ENCODE results near the gene CATSPER2.
"Not testable (repeated sequence)": the region's sequence is repeated elsewhere in the genome, so short reads cannot be mapped to it uniquely, and the experiment has no call there.

DNA sequence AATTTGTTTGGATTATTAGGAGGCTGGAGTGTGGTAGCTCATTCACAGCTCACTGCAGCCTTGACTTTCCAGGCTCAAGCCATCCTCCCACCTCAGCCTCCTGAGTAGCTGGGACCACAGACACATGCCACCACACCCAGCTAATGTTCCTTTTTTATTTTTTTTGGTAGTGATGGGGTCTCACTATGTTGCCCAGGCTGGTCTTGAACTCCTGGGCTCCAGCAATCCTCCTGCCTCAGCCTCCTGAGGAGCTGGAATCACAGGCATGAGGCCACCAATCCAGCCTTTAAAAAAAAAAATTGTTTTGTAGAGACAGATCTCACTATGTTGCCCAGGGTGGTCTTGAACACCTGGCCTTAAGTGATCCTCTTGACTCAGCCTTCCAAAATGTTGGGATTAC is 21.7 kb downstream of the CATSPER2 start:
- TF ChIP-seq, protein P1, sequence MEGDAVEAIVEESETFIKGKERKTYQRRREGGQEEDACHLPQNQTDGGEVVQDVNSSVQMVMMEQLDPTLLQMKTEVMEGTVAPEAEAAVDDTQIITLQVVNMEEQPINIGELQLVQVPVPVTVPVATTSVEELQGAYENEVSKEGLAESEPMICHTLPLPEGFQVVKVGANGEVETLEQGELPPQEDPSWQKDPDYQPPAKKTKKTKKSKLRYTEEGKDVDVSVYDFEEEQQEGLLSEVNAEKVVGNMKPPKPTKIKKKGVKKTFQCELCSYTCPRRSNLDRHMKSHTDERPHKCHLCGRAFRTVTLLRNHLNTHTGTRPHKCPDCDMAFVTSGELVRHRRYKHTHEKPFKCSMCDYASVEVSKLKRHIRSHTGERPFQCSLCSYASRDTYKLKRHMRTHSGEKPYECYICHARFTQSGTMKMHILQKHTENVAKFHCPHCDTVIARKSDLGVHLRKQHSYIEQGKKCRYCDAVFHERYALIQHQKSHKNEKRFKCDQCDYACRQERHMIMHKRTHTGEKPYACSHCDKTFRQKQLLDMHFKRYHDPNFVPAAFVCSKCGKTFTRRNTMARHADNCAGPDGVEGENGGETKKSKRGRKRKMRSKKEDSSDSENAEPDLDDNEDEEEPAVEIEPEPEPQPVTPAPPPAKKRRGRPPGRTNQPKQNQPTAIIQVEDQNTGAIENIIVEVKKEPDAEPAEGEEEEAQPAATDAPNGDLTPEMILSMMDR (conservative IDR thresholded peaks at IDR 0.05; ENCODE audit: low read depth, low read length): not testable (repeated sequence)
- not testable (repeated sequence) for TF ChIP-seq EZH2 (IDR thresholded peaks at IDR 0.05; ENCODE audit: low read length, unreplicated experiment); EZH2phosphoT487 (IDR thresholded peaks at IDR 0.05; ENCODE audit: borderline replicate concordance, low read length)
